Inflammatory macrophage treated with lipopolysaccharide for 1 hour (primary cell): ENCODE measurements around the gene GASK1B.

Experiments used
- DNase-seq, 2 donors: peaks; one replicate each; pipeline ENCODE4 v3.0.0-alpha.2; 2020 to 2022

Gene GASK1B

GRCh38 chr4:158182736-158183135 lies 9.9 kb upstream of the GASK1B start:
- no peak for DNase-seq

DNA sequence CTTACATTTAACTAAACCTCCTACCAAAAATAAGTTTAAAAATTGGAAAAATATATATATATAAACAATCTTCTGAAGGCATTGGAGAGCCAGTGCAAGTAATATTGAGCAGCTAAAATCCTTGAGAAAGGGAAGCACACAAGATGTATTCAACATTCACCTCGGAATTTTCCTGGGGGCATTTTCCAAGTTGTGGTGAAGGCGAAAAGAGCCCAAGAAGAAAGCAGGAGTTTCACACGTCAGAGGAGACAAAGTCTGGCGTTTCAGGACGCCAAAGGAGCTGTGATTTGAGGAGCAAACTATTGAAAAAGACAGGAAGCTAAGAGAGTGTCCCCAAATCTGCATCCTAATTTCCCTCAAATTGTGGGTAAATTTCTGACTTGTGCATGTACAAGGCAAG lies 9.1 kb upstream of the GASK1B start:
- no peak for DNase-seq

DNA sequence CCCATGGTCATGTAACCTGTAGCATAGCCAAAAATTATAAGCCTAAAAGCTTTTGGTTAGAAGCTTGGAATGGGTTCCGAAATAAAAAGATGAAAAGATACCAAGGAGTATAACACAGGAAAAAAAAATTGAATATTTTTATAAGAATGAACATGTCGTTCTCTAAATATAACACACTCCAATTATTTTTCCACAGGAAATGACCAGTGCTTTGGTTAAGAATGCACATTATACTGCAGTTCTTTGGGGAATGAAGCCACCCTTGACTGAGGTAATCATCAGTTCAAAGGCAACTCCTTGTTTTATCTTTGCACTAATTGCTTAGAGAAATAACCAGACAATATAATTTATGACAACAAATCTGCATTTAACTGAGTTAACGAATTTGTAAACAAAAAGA lies 6.6 kb upstream of the GASK1B start:
- no peak for DNase-seq

DNA sequence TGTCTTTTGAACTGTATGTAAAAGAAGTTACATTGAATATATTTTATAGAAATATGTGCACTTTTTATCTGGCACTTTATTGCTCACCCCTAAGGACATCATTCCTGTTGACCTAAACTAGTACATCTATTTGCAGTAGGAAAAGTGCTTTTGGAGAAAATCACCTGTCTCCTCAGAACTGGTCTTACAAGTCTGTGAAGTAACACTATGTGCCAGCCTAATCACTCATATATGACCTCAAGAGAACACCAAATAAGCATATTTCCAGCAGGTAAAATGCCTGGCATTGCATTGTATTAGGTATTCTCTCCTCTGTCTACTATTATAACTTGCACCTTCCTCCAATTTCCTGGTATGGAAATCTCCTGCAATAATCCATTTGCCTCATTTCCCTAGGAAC lies 4.0 kb upstream of the GASK1B start:
- DNase-seq: no peak

DNA sequence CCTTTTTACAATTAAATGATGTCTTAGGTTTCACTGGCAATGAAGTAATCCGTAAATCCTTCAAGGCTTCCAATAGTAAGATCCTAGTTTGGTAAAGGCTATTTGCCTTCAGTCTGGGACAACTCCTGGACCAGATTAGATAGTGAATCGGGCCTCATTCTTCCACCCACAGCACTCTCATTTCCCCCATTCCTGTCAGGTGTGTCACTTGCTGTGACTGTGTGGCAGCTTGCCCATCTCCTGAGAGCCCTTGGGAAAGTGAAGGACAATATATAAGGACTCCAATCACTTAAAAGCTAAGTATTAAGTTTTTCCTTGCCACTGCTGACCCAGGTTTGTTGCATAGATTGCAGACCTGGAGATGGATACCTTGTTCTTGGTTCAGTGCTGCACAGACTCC lies 3.3 kb upstream of the GASK1B start:
- no peak for DNase-seq

DNA sequence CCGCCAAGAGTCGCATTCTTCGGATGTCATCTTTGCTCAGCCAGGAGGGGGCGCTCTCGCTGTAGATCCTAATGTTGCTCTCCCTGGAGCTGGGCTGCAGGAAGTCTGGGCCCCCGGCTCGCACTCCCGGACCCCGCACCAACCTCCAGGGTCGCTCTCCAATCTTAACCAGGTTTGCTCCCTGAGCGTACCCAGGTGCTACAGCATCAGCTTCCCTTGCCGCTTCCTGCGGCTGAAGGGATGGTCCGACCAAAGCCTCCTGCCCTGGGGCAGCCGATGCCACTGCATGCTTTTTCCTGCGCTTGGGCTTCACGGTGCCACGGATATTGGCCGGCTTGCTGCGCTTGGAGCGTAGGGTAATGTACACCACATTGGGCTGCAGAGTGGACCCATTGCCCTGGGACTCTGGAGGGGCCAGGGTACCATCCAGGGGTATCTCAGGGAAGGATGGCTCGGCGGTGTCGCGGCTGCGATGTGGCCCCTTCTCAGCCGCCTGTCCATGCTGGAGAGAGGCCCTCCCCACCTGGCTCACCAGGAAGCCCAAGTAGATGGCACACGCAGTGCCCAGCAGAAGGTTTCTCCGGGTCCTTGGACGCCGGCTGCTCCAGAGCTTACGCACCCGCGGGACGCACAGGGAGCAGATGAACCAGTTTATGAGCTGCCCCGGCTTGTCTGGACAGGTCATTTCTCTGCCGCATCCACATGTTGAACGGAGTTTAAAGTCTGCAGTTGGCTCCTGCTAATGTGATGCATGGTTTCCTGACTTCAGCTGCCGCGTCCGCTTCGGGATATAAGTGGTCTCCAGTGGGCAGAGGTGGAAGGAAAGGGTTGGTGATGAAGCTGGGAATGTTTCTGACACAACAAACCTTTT lies 1.9 kb downstream of the GASK1B start:
- peak; percentile 71 to 94 for DNase-seq

GRCh38 chr4:158169931-158170690 lies 2.7 kb downstream of the GASK1B start:
- peak in 1 of 2 donors; percentile 62 for DNase-seq

DNA sequence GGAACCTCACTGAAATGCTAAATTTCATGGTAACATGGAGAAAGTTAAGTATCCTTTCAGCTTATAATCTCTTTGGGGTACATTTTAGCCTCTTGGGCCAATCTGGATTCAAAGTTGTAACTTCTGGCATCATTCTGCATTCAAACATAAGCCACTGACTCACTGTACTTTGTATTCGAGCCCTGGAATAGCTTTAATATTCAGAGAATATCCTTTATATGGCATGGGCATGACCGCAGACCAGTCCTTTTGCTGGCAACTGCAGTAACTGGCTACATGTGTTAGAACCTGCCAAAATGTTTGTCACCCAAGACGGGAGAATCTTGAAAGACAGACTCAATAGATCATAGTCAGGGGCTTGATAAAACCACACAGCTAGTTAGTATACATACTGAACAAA lies 3.3 kb downstream of the GASK1B start:
- no peak for DNase-seq

DNA sequence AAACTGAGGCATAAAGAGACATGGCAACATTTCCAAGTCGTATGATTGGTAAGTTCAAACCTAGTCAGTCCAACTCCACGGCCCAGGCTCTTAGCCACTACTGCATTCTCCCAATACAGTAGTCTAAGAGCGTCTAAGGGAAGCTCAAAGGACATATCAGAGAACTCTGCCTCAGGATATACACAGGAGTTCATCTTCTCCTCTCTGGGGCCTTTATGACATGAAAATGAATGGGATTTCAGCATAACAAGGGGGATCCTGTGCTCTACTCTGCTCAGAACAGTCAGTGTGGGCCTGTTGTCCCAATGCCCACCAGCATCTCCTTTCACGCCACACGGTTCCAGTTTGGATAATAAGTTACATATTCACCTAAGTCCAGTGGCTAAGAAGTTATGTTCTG lies 4.2 kb downstream of the GASK1B start:
- no peak for DNase-seq

DNA sequence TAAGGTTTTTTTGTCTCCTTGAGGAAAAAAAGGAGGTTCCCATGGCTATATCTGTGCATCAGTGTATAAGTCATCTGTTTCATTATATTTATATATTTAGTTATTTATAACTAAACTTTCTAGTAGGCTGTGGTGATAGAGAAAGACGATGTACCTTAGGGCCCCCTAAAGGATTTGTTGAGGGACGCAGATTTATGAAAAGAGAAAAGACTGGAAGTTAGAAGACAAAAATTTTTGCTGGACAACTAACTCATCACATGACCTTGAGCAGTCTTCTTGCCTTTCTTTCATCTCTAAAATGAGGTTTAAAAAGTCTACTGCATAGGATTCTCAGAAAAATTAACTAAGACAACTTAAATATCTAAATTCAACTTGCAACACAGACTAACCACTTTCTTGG lies 6.1 kb downstream of the GASK1B start:
- no peak for DNase-seq

- DNase-seq: no peak
These were observed 8.0 kb downstream of the GASK1B start for GRCh38 chr4:158164768-158165213.

- no peak for DNase-seq
These were observed 8.7 kb downstream of the GASK1B start for GRCh38 chr4:158163941-158164767.

GRCh38 chr4:158162631-158163030 lies 10.2 kb downstream of the GASK1B start:
- peak; percentile 65 to 89 for DNase-seq

DNA sequence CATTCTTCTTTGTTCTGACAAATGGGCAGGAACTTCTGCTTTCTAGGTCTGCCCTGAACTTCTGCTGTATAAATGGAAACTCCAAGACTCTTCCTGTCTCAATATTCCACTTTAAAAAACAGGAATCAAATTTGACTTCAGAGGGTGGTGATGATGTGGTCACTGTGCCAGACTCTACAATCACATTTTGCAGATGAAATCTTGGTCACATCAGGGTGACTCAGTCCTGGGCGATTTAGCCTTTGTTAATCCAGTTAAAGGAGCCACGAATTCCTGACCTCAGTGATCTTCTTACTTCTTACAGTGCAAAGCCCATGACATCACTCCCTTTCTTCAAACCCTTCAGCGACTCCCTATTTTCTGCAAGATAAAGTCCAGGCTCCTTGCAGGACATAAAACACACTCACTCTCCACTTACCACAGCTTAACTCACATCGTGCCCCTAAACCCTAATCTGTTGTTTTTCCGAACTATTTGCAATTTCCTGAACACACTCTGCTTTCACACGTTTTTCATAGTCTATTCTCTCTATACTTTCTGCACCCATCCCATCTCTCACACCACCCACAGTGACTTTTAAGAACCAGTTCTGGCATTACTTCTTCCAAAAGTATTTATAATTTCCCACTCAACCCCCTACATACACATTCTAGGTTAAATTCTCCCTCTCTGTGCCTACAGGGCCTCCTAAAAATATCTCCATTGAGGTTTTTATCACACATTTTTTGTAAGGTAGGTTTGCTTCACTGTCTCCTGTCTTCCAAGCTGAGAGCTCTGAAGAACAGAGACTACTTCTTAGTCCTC lies 11.1 kb downstream of the GASK1B start:
- peak; percentile 93 to 99 for DNase-seq

DNA sequence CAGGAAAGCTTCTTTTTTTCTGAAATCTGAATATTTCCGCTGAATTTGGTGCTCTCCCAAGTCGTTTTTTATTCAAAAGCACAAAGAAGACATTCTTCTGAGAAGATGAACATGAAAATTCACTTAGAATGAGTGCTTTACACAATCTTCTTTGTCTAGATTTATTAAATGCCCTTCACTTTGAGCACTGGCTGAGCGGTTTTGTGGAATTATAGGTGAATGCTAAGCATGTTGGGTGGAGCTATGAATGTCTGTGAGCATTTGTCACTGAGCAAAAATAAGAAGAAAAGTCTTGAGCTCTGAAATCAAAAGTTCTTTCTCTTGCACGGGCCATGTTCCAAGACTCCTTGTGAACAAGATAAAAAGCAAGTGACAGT lies 13.1 kb downstream of the GASK1B start:
- no peak for DNase-seq

DNA sequence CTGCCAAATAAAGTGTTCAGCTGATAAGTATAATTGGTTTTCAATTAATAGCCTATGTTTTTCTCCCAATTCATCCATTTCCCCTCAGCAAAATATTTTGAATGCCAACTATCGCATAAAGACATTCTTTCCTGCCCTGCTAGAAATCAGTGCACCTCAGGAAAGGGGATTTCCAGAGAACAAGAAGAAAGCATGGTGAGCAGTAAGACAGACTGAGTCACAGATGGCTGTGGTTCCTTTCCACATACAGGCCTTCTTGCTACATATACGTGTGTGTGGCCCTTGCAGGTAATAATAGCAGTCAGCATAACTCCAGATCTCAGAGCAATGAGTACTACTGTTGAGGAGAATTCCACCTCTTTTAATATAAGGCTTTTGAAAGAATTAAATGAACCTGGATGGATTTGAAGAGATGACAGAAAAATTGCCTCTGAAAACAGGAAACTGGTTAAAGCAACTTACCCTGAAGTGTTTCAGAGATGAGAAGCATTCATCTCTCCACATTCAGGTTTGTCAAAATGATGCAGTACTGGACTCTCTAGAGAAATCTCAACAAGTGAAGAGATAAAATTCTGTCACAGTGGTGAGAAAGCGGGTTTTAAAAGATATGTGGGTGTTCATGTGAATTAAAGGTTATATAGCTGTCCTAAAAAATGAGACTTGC lies 13.6 kb downstream of the GASK1B start:
- DNase-seq: peak; percentile 45 to 69

- no peak for DNase-seq
These were observed 15.4 kb downstream of the GASK1B start for GRCh38 chr4:158157412-158157811.

GRCh38 chr4:158155656-158156356 lies 17.0 kb downstream of the GASK1B start:
- no peak for DNase-seq

DNA sequence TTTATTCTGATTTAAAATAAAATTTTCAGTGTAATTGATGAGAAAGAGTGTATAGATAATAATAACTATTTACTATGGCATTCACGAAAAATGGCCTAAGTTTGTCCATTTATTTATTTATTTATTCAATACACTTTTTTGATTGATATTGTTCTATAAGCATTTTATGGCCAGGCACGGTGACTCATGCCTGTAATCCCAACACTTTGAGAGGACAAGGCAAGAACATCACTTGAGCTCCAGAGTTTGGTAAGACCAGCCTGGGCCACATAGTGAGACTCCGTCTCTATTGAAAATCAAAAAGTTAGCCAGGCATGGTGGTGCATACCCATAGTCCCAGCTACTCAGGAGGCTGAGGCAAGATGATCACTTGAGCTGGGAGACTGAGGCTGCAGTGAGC lies 25.7 kb downstream of the GASK1B start:
- no peak for DNase-seq

DNA sequence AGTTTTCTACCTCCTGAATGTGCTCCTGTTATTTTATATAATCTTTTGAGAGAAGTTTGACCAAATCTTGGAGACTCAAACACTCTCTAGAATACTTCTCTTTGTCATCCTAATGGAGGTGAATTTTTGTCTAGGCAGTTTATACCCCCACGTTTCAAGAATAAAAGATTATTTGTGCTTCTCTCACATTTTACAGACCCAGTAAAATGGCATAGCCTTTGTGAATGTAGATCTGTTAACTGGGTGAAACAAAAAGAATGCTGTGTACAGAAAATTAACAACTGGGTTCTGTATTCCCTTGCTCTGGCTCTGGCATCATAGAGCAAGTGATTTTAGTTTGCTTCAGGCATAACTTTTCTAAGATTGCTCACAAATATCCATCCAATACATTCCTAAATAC lies 26.1 kb downstream of the GASK1B start:
- DNase-seq: no peak

- no peak for DNase-seq
These were observed 33.7 kb downstream of the GASK1B start for GRCh38 chr4:158139086-158139485.
